H9 (cell line): ENCODE measurements around the gene RASA3. TPM values are rescaled to one million over a fixed set of nuclear protein-coding genes. Genes with fewer than 3 reads are reported as not detected.

Experiments
- DNase-seq: peaks from one replicate; pipeline ENCODE4 v3.0.0-alpha.2; 2017
- H2AFZ ChIP-seq: one replicate; pipeline ENCODE4 v1.6.1; 2013; ENCODE audit warnings: mild to moderate bottlenecking, low read length, control low read depth, moderate library complexity
- H2AK5ac ChIP-seq: 2 replicates; pipeline ENCODE4 v1.6.1; 2013; ENCODE audit warnings: low read length, control low read depth, mixed read lengths; ENCODE audit not compliant: insufficient read length
- H2BK120ac ChIP-seq: one replicate; pipeline ENCODE4 v1.6.1; 2013; ENCODE audit warnings: low read depth, mild to moderate bottlenecking, low read length, control low read depth, inconsistent platforms; ENCODE audit not compliant: poor library complexity, severe bottlenecking
- H2BK12ac ChIP-seq: 2 replicates; pipeline ENCODE4 v1.6.1; 2013; ENCODE audit warnings: low read length, control low read depth, mixed read lengths, low read depth; ENCODE audit not compliant: insufficient read length
- H2BK15ac ChIP-seq: 2 replicates; pipeline ENCODE4 v1.6.1; 2013; ENCODE audit warnings: low read depth, low read length, control low read depth
- H2BK20ac ChIP-seq: one replicate; pipeline ENCODE4 v1.6.1; 2013; ENCODE audit warnings: low read depth, mild to moderate bottlenecking, low read length, control low read depth, inconsistent platforms; ENCODE audit not compliant: poor library complexity, severe bottlenecking
- H2BK5ac ChIP-seq: 2 replicates; pipeline ENCODE4 v1.6.1; 2013; ENCODE audit warnings: low read length, control low read depth, mixed read lengths; ENCODE audit not compliant: insufficient read length
- H3K14ac ChIP-seq: 2 replicates; pipeline ENCODE4 v1.6.1; 2013; ENCODE audit warnings: low read length, control low read depth; ENCODE audit not compliant: insufficient read depth
- H3K18ac ChIP-seq: 2 replicates; pipeline ENCODE4 v1.6.1; 2013; ENCODE audit warnings: low read depth, mild to moderate bottlenecking, mixed read lengths, low read length, control low read depth; ENCODE audit not compliant: insufficient read length
- H3K23ac ChIP-seq: 2 replicates; pipeline ENCODE4 v1.6.1; 2013; ENCODE audit warnings: low read length, control low read depth, mixed read lengths, low read depth; ENCODE audit not compliant: insufficient read length
- H3K23me2 ChIP-seq: 2 replicates; pipeline ENCODE4 v1.6.1; 2013; ENCODE audit warnings: low read depth, mild to moderate bottlenecking, mixed read lengths, low read length, control low read depth; ENCODE audit not compliant: insufficient read length, poor library complexity, severe bottlenecking
- H3K27ac ChIP-seq: 2 replicates; pipeline ENCODE4 v1.5.1; 2013; ENCODE audit warnings: low read length, control low read depth, mixed read lengths, low read depth; ENCODE audit not compliant: insufficient read length
- H3K27me3 ChIP-seq: 2 replicates; pipeline ENCODE4 v1.6.1; 2013; ENCODE audit warnings: low read length, control low read depth, inconsistent platforms; ENCODE audit not compliant: insufficient read depth
- H3K4ac ChIP-seq: 2 replicates; pipeline ENCODE4 v1.6.1; 2013; ENCODE audit warnings: low read depth, mild to moderate bottlenecking, control low read depth, inconsistent platforms, low read length, moderate library complexity
- H3K4me1 ChIP-seq: 2 replicates; pipeline ENCODE4 v1.6.1; 2013; ENCODE audit warnings: low read length, control low read depth, inconsistent platforms; ENCODE audit not compliant: insufficient read depth
- H3K4me2 ChIP-seq: 2 replicates; pipeline ENCODE4 v1.6.1; 2013; ENCODE audit warnings: low read length, control low read depth, mixed read lengths; ENCODE audit not compliant: insufficient read length, insufficient read depth
- H3K56ac ChIP-seq: 2 replicates; pipeline ENCODE4 v1.6.1; 2013; ENCODE audit warnings: low read depth, mild to moderate bottlenecking, mixed read lengths, low read length, control low read depth; ENCODE audit not compliant: insufficient read length
- H3K79me1 ChIP-seq: 2 replicates; pipeline ENCODE4 v1.6.1; 2013; ENCODE audit warnings: low read depth, mild to moderate bottlenecking, moderate library complexity, low read length, control low read depth, inconsistent platforms; ENCODE audit not compliant: insufficient read depth, poor library complexity, severe bottlenecking
- H3K79me2 ChIP-seq: 2 replicates; pipeline ENCODE4 v1.6.1; 2013; ENCODE audit warnings: low read length, control low read depth, inconsistent platforms; ENCODE audit not compliant: insufficient read depth
- H3K9ac ChIP-seq: 2 replicates; pipeline ENCODE4 v1.6.1; 2013; ENCODE audit warnings: low read length, control low read depth, mixed read lengths; ENCODE audit not compliant: insufficient read length; ENCODE audit errors: extremely low read depth
- H3K9me3 ChIP-seq: one replicate; pipeline ENCODE4 v1.6.1; 2013; ENCODE audit warnings: low read depth, low read length, inconsistent platforms; ENCODE audit not compliant: control insufficient read depth
- H3T11ph ChIP-seq: one replicate; pipeline ENCODE4 v1.6.1; 2013; ENCODE audit warnings: mild to moderate bottlenecking, low read length, control low read depth, inconsistent platforms
- H4K20me1 ChIP-seq: one replicate; pipeline ENCODE4 v1.6.1; 2013; ENCODE audit not compliant: control insufficient read depth, insufficient read length, insufficient read depth
- H4K5ac ChIP-seq: 2 replicates; pipeline ENCODE4 v1.6.1; 2013; ENCODE audit warnings: low read depth, mild to moderate bottlenecking, mixed read lengths, low read length, control low read depth; ENCODE audit not compliant: insufficient read length
- H4K8ac ChIP-seq: replicated peaks from 2 replicates; pipeline ENCODE4 v1.6.1; 2013; ENCODE audit warnings: low read length, control low read depth, mixed read lengths, low read depth; ENCODE audit not compliant: insufficient read length
- H4K91ac ChIP-seq: 2 replicates; pipeline ENCODE4 v1.6.1; 2013; ENCODE audit warnings: low read depth, mild to moderate bottlenecking, moderate library complexity, mixed read lengths, low read length, control low read depth; ENCODE audit not compliant: insufficient read length
- H3K27ac Mint-ChIP-seq, 3 experiments: 2 replicates in 2 of 3; 3 replicates in 1 of 3; pipeline ENCODE4 v1.8.0; 2020 to 2021; ENCODE audit warnings: mixed read lengths in 3 of 3, mild to moderate bottlenecking in 1 of 3, moderate library complexity in 1 of 3
- H3K27me3 Mint-ChIP-seq: 2 replicates; pipeline ENCODE4 v1.8.0; 2021; ENCODE audit warnings: low read depth, mild to moderate bottlenecking, moderate library complexity, mixed read lengths
- H3K36me3 Mint-ChIP-seq, 3 experiments: 2 replicates in 2 of 3; 3 replicates in 1 of 3; pipeline ENCODE4 v1.8.0; 2020 to 2021; ENCODE audit warnings: low read depth in 3 of 3, mixed read lengths in 3 of 3; ENCODE audit not compliant: insufficient read depth in 1 of 3
- H3K4me1 Mint-ChIP-seq, 2 experiments: 2 replicates each; pipeline ENCODE4 v1.8.0; 2020; ENCODE audit warnings: mixed read lengths in 2 of 2
- H3K4me3 Mint-ChIP-seq, 2 experiments: 2 replicates in 1 of 2; 3 replicates in 1 of 2; pipeline ENCODE4 v1.8.0; 2020 to 2021; ENCODE audit warnings: mild to moderate bottlenecking in 2 of 2, mixed read lengths in 2 of 2, moderate library complexity in 1 of 2
- H3K9me3 Mint-ChIP-seq, 2 experiments: 2 replicates in 1 of 2; 3 replicates in 1 of 2; pipeline ENCODE4 v1.8.0; 2020; ENCODE audit warnings: mild to moderate bottlenecking in 2 of 2, mixed read lengths in 2 of 2, moderate library complexity in 1 of 2
- CTCF ChIP-seq: fragments of 200-600 bp; sonication (generic); conservative IDR thresholded peaks from 3 replicates; pipeline ENCODE4 v1.8.0; 2021; ENCODE audit warnings: antibody characterized with exemption, mild to moderate bottlenecking
- WGBS: extraction: QIAGEN DNeasy Blood & Tissue Kit; methylation state at CpG from one replicate; pipeline ENCODE4 v1.1.7; 2013; ENCODE audit warnings: missing lambda C conversion rate, low lambda C conversion rate, mixed read lengths; ENCODE audit not compliant: insufficient read length; ENCODE audit errors: extremely low coverage; 5-methylcytosine and 5-hydroxymethylcytosine counted together
- long read RNA-seq: library from polyadenylated mRNA; unstranded; transcript quantifications from one replicate; pipeline ENCODE4 v2.0.0, GENCODE V29; 2020
- total RNA-seq: library from RNA; stranded (reverse); gene quantifications from 2 replicates; pipeline ENCODE4 v1.2.1, GENCODE V29; 2021

The RASA3 gene
- total RNA-seq: 11.7 and 12.3 TPM in 2 replicates
- long read RNA-seq, full-length matches to known transcripts: 44 of 60 reads
- long read RNA-seq, partial matches to known transcripts: 7 of 60 reads
- long read RNA-seq, other reads (novel, unspliced or antisense): 9 of 60 reads

GRCh38 chr13:114132419-114133121 lies at the start of gene RASA3:
Gene RASA3, minus strand, starts transcription at chr13:114132623. Its CDS starts 134 bp downstream, at chr13:114132489.
- Histone ChIP-seq H2BK12ac (no peak within 1 kb of the TSS), H2AK5ac (no peak within 1 kb of the TSS), H3K9ac (peak within 1 kb of the TSS; percentile 25), H3T11ph (no peak within 1 kb of the TSS), H3K18ac (peak within 1 kb of the TSS; percentile 13), H3K4me1 (peaks cover 5% of the 10 kb centered on the region; the same call in 1 of the 2 replicates), H2BK120ac (no peak within 1 kb of the TSS), H4K8ac (no peak within 1 kb of the TSS), H4K91ac (no peak within 1 kb of the TSS), H4K5ac (no peak within 1 kb of the TSS), H3K23ac (peak within 1 kb of the TSS; percentile 79), H3K27me3 (no peaks in the 10 kb centered on the region), H2BK5ac (no peak within 1 kb of the TSS), H2BK20ac (no peak within 1 kb of the TSS), H3K9me3 (no peaks in the 10 kb centered on the region), H3K79me1 (peaks cover 3% of the 10 kb centered on the region), H2BK15ac (no peak within 1 kb of the TSS), H2AFZ (no peak within 1 kb of the TSS), H3K56ac (no peak within 1 kb of the TSS), H3K4me2 (peak within 1 kb of the TSS; percentile 96), H3K4ac (no peak within 1 kb of the TSS), H3K27ac (no peak within 1 kb of the TSS), H3K79me2 (peaks cover 6% of the 10 kb centered on the region; the same call in 1 of the 2 replicates), H3K23me2 (peaks cover 10% of the 10 kb centered on the region), H3K14ac (peak within 1 kb of the TSS; percentile 41; the same call in 1 of the 2 replicates), H4K20me1 (no peaks in the 10 kb centered on the region)
- peak within 1 kb of the TSS in 1 of 3 experiments; percentile 75; a peak in 2 of 7 replicates for H3K27ac Mint-ChIP-seq
- WGBS: no CpG with 5 or more reads among the region's 81 CpGs
- no peak for TF ChIP-seq CTCF
- peaks cover 44 to 48% of the 10 kb centered on the region in 2 experiments for H3K4me1 Mint-ChIP-seq
- peak; percentile 90 for DNase-seq
- peaks cover 18% of the 10 kb centered on the region for H3K27me3 Mint-ChIP-seq
- peaks cover 0 to 6% (median 0%) of the 10 kb centered on the region in 3 experiments; a peak in 2 of 7 replicates for H3K36me3 Mint-ChIP-seq
- H3K9me3 Mint-ChIP-seq: peaks cover 0 to 3% of the 10 kb centered on the region in 2 experiments; a peak in 2 of 5 replicates
- peak within 1 kb of the TSS; percentile 89 to 95 for H3K4me3 Mint-ChIP-seq
